GM21526 (cell line): ENCODE data around the gene CPSF4L.

Experiments used
- ATAC-seq: cut with Tn5 transposase; IDR thresholded peaks from one replicate; pipeline ENCODE4 v1.9.1; 2021; ENCODE audit warnings: moderate library complexity; ENCODE audit not compliant: unreplicated experiment, low FRiP score

The CPSF4L gene

GRCh38 chr17:73237714-73238113 is 24.0 kb downstream of the CPSF4L start:
- ATAC-seq, result no peak

GRCh38 chr17:73234736-73235135 is 26.9 kb downstream of the CPSF4L start:
- no peak for ATAC-seq

- ATAC-seq, result peak; percentile 21
Measured at GRCh38 chr17:73232587-73233373, 28.9 kb downstream of the CPSF4L start.

GRCh38 chr17:73231841-73232586 is 29.7 kb downstream of the CPSF4L start:
- ATAC-seq, result peak; percentile 74

- ATAC-seq, result no peak
Measured at GRCh38 chr17:73231395-73231794, 30.3 kb downstream of the CPSF4L start.

GRCh38 chr17:73230088-73230487 is 31.6 kb downstream of the CPSF4L start:
- no peak for ATAC-seq

- ATAC-seq, result no peak
Measured at GRCh38 chr17:73228748-73229236, 32.9 kb downstream of the CPSF4L start.

GRCh38 chr17:73227944-73228343 is 33.7 kb downstream of the CPSF4L start:
- ATAC-seq, result no peak

GRCh38 chr17:73227379-73227778 is 34.3 kb downstream of the CPSF4L start:
- ATAC-seq, result no peak

GRCh38 chr17:73226556-73227172 is 35.0 kb downstream of the CPSF4L start:
- no peak for ATAC-seq

GRCh38 chr17:73224663-73225305 is 36.9 kb downstream of the CPSF4L start:
- no peak for ATAC-seq

GRCh38 chr17:73224237-73224636 is 37.4 kb downstream of the CPSF4L start:
- ATAC-seq, result no peak

- no peak for ATAC-seq
Measured at GRCh38 chr17:73223626-73224230, 38.0 kb downstream of the CPSF4L start.

GRCh38 chr17:73215447-73215846 is 46.2 kb downstream of the CPSF4L start:
- no peak for ATAC-seq

- no peak for ATAC-seq
Measured at GRCh38 chr17:73214851-73215250, 46.8 kb downstream of the CPSF4L start.

GRCh38 chr17:73214008-73214407 is 47.7 kb downstream of the CPSF4L start:
- ATAC-seq, result no peak

GRCh38 chr17:73211745-73212144 is 49.9 kb downstream of the CPSF4L start:
- ATAC-seq, result no peak

GRCh38 chr17:73210002-73210678 is 51.5 kb downstream of the CPSF4L start:
- no peak for ATAC-seq

GRCh38 chr17:73209436-73209835 is 52.2 kb downstream of the CPSF4L start:
- no peak for ATAC-seq
